HG03196 (cell line): ENCODE data around the gene RGS3.
"Not testable (repeated sequence)": the region's sequence is repeated elsewhere in the genome, so short reads cannot be mapped to it uniquely, and the experiment has no call there.

ENCODE experiments used
- ATAC-seq: cut with Tn5 transposase; IDR thresholded peaks from one replicate; pipeline ENCODE4 v1.9.1; 2021; ENCODE audit not compliant: unreplicated experiment

RGS3 gene

DNA sequence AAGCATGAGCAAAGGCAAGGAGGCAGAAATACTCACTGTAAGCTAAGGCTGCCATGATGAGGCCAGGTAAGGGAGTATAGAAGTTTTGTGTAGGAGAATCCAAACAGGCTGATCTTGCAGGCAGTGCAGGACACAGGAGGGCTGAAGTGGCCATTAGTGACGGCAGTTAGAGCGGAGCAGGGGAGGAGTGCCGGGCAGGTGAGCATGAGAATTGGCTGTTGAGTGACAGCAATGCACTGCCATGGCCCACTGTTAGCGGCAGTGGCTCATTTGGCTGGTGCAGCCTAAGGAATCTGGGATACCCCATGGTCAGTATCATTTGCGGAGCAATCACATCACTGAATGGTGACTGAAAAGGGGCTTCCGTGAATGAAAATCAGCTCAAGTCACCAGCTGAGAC lies 22.8 kb downstream of the RGS3 start:
- ATAC-seq: no peak

DNA sequence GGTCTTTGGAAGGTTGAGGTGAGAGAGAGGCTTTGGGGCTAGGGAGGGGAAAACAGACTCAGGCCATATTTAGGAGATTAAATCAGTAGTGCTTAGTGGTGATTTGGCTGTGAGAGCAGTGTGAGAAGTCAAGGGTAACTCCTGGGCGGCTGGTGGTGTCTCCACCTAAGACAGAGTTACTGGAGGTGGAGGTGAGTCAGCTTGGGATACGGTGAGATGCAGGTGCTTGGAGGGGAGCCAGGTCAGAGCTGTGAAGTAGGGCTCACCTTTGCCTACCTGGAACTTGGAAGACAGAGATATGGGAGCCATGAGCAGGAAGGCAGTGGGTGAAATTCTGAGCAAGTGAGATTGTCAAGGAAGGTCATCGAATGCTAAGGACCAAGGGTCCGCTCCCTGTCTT lies 24.5 kb downstream of the RGS3 start:
- no peak for ATAC-seq

DNA sequence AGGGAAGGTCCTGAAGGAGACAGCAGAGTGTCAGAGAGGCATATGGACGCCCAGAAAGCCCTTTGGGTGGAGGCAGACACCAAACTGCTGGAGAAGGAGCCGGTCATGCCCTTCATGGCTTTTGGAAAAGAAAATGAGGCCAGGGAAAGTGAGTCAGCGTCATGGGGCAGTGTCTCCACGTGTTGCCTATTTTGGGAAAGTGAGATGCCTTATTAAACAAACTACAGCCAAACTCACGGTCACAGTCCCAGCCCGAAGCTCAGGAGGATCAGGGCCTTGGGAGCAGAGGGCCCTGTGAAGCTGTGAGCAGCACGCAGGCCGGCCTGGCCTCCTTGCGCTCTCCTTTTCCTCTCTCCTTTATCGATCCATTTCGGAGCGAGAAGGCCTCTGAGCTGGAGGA lies 25.0 kb downstream of the RGS3 start:
- no peak for ATAC-seq

DNA sequence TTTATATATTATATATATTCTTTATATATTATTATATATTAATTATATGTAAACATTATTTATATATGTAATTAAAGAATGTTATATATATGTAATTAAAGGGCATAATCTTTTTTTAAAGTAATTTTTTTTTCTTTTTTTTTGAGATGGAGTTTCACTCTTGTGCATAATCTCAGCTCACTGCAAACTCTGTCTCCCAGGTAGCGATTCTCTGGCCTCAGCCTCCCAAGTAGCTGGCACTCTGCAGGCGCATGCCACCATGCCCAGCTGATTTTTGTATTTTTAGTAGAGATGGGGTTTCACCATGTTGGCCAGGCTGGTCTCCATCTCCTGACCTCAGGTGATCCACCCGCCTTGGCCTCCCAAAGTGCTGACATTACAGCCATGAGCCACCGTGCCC lies 27.6 kb downstream of the RGS3 start:
- not testable (repeated sequence) for ATAC-seq

DNA sequence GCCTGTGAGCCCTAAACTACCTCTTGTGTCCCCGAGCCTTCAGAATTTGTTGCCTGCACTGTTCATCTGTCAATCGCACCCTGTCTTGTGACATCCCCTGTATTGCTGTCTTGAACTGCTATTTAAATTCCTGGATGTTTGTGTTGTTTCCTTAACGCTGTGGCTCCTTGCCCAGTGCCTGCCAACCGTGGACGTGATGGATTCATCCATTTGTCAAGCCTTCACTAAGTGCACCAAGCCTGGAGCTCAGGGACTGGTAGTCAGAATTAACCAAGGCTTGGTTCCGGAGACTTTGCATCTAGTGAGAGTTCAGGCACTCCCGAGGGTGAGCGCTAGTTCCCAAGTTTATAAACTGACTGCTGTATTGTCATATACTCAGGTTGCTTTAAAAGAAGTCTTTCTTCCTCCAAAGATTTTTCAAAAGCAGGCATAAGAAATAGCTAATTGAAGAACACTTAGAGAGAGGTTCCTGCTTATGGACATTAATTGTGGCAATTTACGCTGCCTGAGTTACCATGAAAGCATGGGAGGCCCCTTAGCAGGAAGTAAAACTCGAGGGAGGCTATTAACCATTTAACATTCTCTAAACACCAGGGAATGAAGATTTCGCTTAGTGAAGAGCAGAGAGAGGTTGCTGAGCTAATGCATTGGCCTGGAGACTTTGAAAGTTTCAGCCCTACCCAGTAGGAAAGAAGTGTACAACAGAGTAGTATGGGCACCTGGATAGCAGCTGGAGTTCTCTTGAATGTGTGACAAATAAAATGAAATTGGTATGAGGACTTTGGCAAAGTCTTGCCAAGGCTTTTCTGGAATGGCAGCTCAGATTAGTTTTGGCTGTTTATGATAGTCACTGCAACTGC lies 29.0 kb downstream of the RGS3 start:
- no peak for ATAC-seq

DNA sequence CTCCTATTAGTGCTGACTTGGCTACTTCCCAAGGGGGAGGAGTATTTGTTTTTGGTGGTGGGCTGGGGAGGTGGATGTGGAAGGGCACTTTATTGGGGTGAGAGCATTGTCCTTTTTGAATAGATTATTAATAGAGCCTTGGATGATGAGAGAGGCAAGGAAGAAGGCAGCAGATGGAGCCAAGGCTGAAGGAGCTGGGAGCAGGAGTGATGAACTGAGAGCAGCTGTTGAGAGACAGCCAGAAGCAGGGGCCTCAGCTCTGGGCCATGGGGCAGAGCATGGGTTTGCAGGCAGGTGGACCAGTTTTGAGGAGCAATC lies 29.6 kb downstream of the RGS3 start:
- ATAC-seq: no peak

DNA sequence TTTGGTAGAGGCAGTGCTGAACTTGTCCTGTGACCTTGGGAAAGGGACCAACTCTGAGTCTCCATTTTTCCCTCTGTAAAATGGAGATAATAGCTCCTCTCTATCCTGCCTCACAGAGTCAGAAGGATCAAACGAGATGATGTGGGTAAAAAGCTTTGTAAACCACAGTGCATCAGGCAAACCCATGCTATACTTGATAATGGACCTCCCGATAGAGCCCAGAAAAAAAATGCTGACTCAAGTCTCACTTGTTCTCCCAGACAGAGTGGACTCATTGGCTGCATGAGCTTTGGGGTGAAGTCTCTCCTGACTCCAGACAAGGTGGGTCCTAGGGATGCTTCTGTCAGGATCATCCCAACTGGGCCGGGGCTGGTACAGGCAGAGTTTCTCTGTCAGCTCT lies 32.0 kb downstream of the RGS3 start:
- ATAC-seq: no peak

DNA sequence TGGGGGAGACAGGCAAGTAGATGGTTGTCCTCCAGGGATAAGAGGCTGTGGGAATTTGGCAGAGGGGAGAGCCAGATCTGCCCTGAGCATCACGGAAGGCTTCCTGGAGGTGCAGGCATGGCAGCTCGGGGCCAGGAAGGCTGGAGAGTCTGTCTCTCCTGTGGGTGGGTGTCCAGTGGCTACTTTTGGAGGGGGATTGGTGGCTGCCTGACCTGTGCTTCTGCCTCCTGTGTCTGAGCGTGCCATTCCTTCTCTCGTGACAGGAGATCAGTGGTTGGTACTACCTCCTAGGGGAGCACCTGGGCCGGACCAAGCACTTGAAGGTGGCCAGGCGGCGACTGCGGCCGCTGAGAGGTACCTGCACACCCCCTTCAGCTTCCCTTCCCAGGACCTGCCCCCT lies 33.5 kb downstream of the RGS3 start:
- no peak for ATAC-seq

DNA sequence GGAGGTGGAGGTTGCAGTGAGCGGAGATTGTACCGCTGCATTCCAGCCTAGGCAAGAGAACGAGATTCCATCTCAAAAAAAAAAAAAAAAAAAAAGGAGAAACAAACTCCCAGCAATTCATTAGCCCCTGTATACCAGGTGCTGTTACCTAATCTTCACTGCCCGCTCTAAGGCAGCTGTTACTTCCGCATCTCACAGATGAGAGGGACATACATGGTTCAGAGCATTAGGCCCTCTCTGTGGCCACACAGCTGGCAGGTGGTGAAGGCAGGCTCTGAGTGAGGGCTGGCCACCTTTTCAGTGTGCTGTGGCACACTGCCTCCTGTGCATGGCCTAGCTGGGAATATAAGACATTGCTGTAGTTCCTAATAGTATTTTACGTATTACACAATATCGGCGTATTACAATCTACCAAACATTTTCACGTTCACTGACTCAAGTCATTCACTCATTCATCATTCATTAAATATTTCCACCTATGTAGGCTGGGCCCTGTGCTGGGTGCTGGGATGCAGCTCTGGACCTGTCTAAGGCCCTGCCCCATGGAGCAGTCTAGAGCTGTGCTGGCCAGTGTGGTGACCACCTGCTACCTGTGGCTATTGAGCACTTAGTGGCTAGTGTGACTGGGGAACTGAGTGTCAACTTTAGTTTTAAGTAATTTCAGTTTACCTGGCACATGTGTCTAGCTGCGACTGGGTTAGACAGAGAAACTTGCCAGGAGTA lies 35.8 kb downstream of the RGS3 start:
- no peak for ATAC-seq

DNA sequence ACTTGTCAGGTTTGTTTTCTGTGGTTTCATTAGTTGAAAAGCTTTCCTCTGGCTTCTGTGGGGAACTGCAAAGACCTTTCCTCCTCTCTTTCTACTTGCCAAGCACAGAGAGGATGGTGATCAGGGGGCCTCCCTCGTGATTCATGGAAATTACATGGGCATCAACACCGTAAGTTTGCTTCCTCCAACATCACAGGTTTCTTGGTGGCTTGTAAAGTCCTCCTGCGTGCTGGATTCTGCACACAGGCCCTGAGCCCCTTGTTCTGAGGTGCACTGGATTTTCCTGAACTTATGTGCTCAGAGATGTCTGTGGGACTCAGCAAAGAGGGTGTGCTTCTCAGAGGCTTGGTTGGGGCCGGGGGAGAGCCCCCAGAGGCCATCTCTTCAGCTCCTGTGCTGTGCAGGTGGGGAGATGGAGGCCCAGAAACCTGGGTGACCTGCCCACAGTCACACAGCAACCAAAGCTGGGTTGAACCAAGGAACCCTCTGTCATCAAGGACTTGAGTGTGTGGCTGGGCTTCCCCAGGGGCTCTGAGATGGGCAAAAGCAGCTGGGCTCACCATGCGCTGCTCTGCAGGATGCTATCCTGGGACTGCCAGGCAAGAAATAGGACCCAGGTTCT lies 36.5 kb downstream of the RGS3 start:
- ATAC-seq: no peak

DNA sequence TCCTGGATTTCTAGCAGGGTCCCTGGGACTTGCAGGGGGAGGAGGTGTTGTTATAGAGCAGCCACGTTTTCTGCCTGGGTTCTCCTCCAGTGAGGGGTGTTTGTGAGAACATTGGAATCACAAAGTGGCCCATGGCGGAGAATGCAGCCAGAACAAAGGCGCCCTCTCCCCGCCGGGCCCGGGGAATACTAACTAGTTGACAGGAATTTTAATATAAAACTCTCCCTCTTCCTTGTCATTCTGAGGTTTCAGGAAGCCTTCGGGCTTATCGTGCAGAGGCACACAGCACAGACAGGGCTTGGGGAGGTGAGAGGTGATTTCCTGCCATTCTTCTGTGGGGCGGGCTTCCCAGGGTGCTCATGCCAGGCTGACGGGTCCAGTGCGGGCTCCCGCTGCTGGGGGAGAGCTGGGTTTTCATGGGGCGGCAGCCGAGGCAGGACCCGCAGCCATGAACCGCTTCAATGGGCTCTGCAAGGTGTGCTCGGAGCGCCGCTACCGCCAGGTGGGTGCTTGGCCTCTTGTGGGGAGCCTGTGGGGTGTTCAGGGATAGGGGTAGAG lies 37.7 kb downstream of the RGS3 start:
- no peak for ATAC-seq

DNA sequence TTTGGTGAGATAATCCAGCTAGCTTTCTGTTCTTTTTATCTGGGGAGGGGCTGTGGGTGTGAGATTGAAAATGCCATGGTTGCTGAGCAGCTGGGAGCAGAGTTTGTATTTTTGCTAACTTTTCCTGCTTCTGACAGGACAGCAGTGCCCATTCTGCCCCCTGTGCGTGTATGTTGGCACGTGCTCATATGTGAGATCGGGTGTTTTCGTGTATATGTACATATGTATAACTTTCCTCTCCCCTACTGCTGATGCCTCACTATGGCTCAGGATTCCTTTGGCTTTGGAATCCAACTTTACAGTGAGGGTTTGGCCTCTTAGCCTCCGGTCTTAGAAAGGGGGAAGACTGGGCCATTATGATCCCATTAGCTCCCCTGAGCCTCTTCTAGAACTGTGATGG lies 38.3 kb downstream of the RGS3 start:
- ATAC-seq: no peak

DNA sequence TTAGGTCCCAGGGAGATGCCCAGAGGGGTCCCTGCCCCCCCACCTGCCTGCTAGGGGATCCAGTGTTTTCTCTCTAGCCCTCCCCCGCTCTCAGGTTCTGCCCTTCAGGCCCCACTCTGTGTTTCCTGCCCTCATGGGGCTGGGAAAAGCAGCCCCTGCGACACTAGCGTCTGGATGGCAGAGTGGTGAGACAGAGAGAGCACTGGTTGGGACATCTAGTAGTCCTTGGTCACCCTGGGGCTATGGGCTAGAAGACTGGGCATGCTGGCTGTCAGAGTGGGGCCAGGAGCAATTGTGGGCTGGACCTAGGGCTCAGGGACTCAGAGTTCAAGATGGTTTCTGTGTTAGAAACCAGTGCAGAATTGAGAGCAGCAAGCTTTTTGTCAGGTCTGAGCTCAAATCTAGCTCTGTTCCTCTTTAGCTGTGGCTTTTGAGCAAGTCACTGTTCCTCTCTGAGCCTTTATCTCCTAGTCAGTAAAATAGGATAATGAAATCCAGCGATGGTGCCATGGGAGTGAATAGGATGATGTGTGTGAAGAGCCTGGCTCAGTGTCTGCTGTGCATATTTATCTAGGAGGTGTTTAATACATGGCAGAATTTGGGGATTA lies 39.0 kb downstream of the RGS3 start:
- no peak for ATAC-seq

DNA sequence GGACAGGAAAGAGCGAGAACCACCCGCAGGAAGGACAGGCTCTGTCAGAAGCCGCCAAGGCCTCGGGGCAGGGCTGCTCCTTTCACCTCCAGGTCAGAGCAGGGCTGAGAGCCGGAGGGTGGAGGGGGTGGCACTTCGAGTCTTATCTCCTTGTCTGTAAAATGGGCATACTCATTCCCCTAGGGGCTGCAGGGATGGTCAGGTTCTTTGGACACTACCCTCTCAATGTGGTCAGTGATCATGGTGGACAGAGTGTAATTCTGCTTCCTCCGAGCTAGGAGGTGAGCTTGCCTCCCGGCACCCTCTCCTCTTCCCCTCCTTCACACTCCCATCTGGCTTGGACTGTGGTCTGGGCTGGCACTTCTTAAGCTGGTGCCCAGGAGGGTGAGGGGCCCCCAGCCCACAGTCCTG lies 39.6 kb downstream of the RGS3 start:
- no peak for ATAC-seq

DNA sequence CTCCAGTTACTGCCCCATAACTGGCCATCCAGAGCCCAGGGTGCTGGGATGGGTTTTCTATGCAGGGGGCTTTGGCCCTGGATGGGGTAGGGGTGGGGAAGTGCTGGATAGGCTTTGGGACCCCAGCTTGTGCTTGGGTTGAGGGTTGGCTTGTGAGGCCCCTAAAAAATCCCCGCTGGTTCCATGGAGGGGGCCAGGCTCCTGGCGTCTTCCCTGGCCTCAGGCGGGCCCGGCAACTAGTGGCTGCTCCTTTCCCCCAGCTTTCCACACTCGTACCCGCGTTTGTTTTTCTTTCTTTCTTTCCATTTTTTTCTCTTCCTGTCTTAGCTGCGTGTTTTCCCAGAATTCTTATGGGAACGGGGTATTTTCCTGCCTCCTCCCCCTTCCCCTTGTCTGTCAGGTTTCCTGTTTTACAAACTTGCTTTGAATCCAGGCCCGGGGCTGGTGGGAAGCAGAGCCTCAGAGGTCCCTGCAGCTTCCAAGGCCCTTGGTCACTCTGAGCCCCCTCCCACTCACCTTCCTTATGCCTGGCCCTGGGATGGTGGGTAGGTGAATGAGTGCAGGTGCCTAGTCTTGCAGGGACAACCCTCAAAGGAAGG lies 40.2 kb downstream of the RGS3 start:
- ATAC-seq: no peak

DNA sequence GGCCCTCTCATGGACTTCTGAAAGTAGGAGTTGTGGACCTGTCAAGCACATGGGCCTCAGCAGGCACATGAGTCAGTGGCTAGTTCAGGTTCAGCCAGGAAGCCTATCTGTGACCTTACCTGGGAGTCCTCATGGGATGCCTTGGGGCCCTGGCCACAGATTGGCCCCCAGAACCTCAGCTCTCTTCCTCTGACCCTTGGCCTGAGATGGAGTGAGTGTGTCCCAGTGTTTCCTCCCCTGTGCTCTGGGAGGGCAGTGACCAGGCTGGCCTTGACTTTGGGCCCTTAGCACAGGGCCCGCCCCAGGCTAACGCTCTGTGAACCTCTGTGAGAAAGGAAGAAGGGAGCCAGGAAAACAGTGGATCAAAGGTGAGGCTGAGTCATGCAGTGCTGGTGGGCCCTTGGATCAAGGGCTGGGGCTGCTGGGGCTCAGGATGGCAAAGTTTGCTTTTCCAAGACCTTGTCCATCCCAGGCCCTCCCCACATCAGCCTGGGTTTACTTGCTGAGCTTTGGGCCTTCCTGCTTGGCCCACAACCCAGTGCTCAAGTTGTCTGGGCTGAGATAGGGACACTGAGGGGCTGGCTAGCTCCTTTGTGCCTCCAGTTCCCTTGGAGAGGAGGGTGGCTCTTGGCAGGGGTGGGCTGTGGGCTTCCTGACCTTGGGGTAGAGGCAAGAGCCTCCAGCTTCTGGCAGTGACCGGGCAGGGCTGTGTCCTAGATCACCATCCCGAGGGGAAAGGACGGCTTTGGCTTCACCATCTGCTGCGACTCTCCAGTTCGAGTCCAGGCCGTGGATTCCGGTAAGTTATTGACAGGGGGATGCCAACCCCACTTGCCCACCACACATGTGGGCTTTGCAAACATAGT lies 41.4 kb downstream of the RGS3 start:
- no peak for ATAC-seq

DNA sequence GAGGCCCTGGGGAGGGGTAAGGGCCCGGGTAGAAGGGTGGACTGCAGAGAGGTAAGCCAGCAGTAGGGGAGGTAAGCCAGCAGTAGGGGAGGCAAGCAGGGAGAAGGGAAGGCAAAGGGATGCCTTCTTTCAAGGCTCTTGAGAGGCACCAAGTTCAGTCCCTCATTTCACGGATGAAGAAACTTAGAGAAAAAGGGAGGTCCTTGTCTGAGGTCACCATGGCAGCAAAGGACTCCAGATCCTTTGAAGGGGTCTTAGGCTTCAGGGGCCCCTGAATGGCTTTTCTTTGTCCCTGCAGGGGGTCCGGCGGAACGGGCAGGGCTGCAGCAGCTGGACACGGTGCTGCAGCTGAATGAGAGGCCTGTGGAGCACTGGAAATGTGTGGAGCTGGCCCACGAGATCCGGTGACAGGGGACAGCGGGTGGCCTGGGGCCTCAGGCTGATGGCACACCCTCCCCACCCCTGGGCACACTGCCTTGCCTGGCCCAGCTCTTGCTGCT lies 42.6 kb downstream of the RGS3 start:
- ATAC-seq: no peak

DNA sequence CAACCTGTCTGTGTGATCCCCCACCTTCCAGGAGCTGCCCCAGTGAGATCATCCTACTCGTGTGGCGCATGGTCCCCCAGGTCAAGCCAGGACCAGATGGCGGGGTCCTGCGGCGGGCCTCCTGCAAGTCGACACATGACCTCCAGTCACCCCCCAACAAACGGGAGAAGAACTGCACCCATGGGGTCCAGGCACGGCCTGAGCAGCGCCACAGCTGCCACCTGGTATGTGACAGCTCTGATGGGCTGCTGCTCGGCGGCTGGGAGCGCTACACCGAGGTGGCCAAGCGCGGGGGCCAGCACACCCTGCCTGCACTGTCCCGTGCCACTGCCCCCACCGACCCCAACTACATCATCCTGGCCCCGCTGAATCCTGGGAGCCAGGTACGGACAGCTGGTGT lies 43.7 kb downstream of the RGS3 start:
- ATAC-seq: no peak

DNA sequence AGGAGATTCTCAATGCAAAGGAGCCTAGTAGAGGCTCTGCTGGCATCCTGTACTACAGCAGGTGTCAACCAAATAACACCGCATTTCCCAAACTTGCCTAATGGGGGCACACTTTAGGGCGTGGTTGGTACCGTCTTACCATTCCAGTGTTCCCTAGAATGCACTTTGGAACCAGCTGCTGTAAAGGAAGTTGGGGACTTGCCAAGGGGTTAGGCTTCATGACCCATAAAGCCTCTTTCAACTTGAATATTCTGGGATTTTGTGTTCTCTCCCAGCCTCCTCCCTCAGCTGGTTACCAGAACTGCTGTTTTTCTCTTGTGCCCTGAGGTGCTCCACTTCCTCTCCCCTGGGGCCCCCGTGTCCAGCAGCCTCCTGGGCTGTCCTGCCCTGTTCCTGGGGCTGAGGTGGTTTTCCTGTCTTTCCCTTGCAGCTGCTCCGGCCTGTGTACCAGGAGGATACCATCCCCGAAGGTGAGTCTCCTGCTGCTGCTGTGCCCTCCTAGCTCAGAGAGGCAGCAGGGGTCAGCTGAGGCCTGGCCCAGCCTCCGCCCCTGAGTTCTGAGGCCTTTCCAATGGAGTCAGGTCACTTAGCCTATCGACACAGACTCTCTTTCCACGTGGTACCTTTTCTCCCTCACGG lies 44.7 kb downstream of the RGS3 start:
- no peak for ATAC-seq

DNA sequence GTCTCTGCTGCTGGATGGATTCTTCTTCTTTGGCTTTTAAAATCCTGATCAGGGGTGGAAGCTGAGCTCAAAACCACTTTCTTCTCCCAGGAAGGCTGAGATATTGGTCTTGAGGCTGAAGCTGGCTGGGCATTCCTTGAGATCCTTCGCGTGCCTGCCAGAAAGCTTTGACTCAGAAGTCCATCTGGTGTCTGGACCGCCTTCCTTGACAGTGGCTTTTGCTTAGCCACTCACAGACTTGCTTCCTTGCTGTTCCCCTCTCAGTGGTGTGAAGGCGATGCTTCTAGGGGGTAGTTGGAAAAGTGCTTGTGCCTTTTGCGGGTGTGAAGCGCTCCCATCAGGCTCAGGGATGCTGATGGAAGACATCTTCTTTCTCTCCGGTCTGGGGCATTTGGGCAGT lies 45.9 kb downstream of the RGS3 start:
- no peak for ATAC-seq
